ENCODE results near the gene STK26. TPM values are rescaled to one million over a fixed set of nuclear protein-coding genes. Genes with fewer than 3 reads are reported as not detected.

STK26 gene
- polyA plus RNA-seq, 3 donors from 2014 or later = 94.0 to 114 (median 104) TPM

- Mint-ChIP-seq H3K4me1 (peaks cover 27 to 40% of the 10 kb centered on the region in 2 donors), H3K9me3 (no peaks in the 10 kb centered on the region), H3K36me3 (no peaks in the 10 kb centered on the region), H3K27ac (peak overlapping the region in 5 of 6 donors; percentile 4 to 83 (median 37)), H3K27me3 (ENCODE audit: low read depth in 3 of 3) (peaks cover 1 to 7% (median 5%) of the 10 kb centered on the region in 3 donors), H3K4me3 (peak overlapping the region in 2 of 5 donors; percentile 18 to 22)
- DNase-seq = no peak
Measured at GRCh38 chrX:132017431-132018185, 5.5 kb upstream of the STK26 start.

- peaks cover 4 to 13% (median 5%) of the 10 kb centered on the region in 3 donors for H3K27me3 Mint-ChIP-seq (ENCODE audit: low read depth in 3 of 3)
- peak; percentile 7 to 24 (median 21) for DNase-seq
- no peaks in the 10 kb centered on the region for H3K9me3 Mint-ChIP-seq
- H3K4me1 Mint-ChIP-seq = peaks cover 32 to 44% of the 10 kb centered on the region in 2 donors
- H3K27ac Mint-ChIP-seq = peak overlapping the region; percentile 62 to 88 (median 80)
- no peaks in the 10 kb centered on the region for H3K36me3 Mint-ChIP-seq
- peak overlapping the region; percentile 91 to 99 (median 93) for H3K4me3 Mint-ChIP-seq
Measured at GRCh38 chrX:132022198-132022966, 720 bp upstream of the STK26 start.

GRCh38 chrX:132023896-132024386, 839 bp downstream of the STK26 start:
- H3K27ac Mint-ChIP-seq = peak overlapping the region; percentile 84 to 97 (median 92)
- H3K4me3 Mint-ChIP-seq = peak overlapping the region; percentile 91 to 99 (median 93)
- H3K27me3 Mint-ChIP-seq (ENCODE audit: low read depth in 3 of 3) = peaks cover 4 to 13% (median 5%) of the 10 kb centered on the region in 3 donors
- H3K9me3 Mint-ChIP-seq = no peaks in the 10 kb centered on the region
- peak; percentile 64 to 72 (median 71) for DNase-seq
- H3K36me3 Mint-ChIP-seq = no peaks in the 10 kb centered on the region
- H3K4me1 Mint-ChIP-seq = peaks cover 40 to 52% of the 10 kb centered on the region in 2 donors

- peaks cover 48 to 63% of the 10 kb centered on the region in 2 donors for H3K4me1 Mint-ChIP-seq
- H3K36me3 Mint-ChIP-seq = no peaks in the 10 kb centered on the region
- no peak for DNase-seq
- peak overlapping the region; percentile 91 to 99 (median 93) for H3K4me3 Mint-ChIP-seq
- no peaks in the 10 kb centered on the region for H3K9me3 Mint-ChIP-seq
- H3K27ac Mint-ChIP-seq = peak overlapping the region; percentile 77 to 97 (median 86)
- peaks cover 4 to 13% (median 5%) of the 10 kb centered on the region in 3 donors for H3K27me3 Mint-ChIP-seq (ENCODE audit: low read depth in 3 of 3)
Measured at GRCh38 chrX:132025041-132025440, 1.9 kb downstream of the STK26 start.

DNA sequence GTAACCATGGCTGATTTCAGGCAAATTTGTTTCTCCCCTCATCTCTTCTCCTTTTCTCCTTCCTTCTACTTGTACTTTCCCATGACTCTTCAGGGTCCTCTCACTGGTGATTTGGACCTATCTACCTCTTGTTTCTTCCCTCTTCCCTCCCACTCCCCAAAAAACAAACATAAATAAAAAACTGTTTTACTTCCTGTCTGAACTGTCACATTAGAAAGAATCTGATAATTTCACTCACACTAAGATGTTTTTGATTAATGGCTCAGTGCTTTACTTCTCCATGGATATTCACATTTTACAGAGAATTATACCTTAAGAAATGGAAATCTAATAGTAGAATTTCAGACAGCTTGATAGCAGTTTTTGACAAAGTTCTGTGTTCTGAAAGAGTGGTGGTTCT, 7.2 kb downstream of the STK26 start:
- no peak for DNase-seq

DNA sequence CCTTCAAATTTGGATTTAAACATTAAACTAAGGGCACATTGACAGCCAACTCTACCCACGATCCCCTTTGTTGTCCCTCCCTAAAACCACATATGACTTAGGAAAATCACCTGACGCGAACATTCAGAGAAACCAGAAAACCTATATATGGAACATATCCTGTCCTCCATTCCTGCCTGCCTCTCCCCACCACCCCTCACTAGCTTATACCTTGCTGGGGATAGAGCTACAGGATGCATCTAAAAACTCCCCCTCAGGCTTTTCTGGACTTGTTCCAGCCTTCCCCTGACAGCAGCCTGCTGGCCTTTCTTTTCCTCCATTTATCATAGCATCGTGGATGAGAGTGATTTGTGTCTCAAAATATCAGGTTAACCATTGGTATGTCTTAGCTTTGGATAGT, 8.8 kb downstream of the STK26 start:
- no peak for DNase-seq
- peaks cover 76 to 91% of the 10 kb centered on the region in 2 donors for H3K4me1 Mint-ChIP-seq
- H3K4me3 Mint-ChIP-seq = peak overlapping the region in 3 of 5 donors; percentile 0 to 66 (median 36)
- peak overlapping the region in 5 of 6 donors; percentile 7 to 65 (median 23) for H3K27ac Mint-ChIP-seq
- no peaks in the 10 kb centered on the region for H3K36me3 Mint-ChIP-seq
- no peaks in the 10 kb centered on the region for H3K9me3 Mint-ChIP-seq
- peaks cover 0 to 6% (median 2%) of the 10 kb centered on the region in 3 donors for H3K27me3 Mint-ChIP-seq (ENCODE audit: low read depth in 3 of 3)

More for the DNA sequence above, 7.2 kb downstream of the STK26 start:
- Mint-ChIP-seq H3K27ac (peak overlapping the region; percentile 23 to 74 (median 67)), H3K9me3 (no peaks in the 10 kb centered on the region), H3K4me1 (peaks cover 78 to 92% of the 10 kb centered on the region in 2 donors), H3K4me3 (peak overlapping the region in 4 of 5 donors; percentile 3 to 48 (median 22)), H3K27me3 (ENCODE audit: low read depth in 3 of 3) (peaks cover 0 to 2% (median 2%) of the 10 kb centered on the region in 3 donors), H3K36me3 (no peaks in the 10 kb centered on the region)

GRCh38 chrX:132033166-132033565, 10.1 kb downstream of the STK26 start:
- Mint-ChIP-seq H3K36me3 (no peaks in the 10 kb centered on the region), H3K4me3 (no peak overlapping the region), H3K27me3 (ENCODE audit: low read depth in 3 of 3) (peaks cover 0 to 6% (median 2%) of the 10 kb centered on the region in 3 donors), H3K27ac (peak overlapping the region in 5 of 6 donors; percentile 19 to 63 (median 56)), H3K9me3 (no peaks in the 10 kb centered on the region), H3K4me1 (peaks cover 75 to 91% of the 10 kb centered on the region in 2 donors)
- DNase-seq = no peak

- Mint-ChIP-seq H3K27ac (peak overlapping the region in 2 of 6 donors; percentile 10 to 76), H3K9me3 (no peaks in the 10 kb centered on the region), H3K27me3 (ENCODE audit: low read depth in 3 of 3) (peaks cover 0 to 6% (median 2%) of the 10 kb centered on the region in 3 donors), H3K4me3 (peak overlapping the region in 3 of 5 donors; percentile 1 to 36 (median 11)), H3K36me3 (no peaks in the 10 kb centered on the region), H3K4me1 (peaks cover 72 to 91% of the 10 kb centered on the region in 2 donors)
- DNase-seq = no peak
Measured at GRCh38 chrX:132034648-132035047, 11.5 kb downstream of the STK26 start.

- Mint-ChIP-seq H3K27ac (peak overlapping the region in 5 of 6 donors; percentile 13 to 68 (median 65)), H3K9me3 (no peaks in the 10 kb centered on the region), H3K27me3 (ENCODE audit: low read depth in 3 of 3) (peaks cover 0 to 4% (median 0%) of the 10 kb centered on the region in 3 donors), H3K4me3 (peak overlapping the region in 3 of 5 donors; percentile 47 to 70 (median 67)), H3K36me3 (no peaks in the 10 kb centered on the region), H3K4me1 (peaks cover 70 to 94% of the 10 kb centered on the region in 2 donors)
- no peak for DNase-seq
Measured at GRCh38 chrX:132037479-132037993, 14.4 kb downstream of the STK26 start.

DNA sequence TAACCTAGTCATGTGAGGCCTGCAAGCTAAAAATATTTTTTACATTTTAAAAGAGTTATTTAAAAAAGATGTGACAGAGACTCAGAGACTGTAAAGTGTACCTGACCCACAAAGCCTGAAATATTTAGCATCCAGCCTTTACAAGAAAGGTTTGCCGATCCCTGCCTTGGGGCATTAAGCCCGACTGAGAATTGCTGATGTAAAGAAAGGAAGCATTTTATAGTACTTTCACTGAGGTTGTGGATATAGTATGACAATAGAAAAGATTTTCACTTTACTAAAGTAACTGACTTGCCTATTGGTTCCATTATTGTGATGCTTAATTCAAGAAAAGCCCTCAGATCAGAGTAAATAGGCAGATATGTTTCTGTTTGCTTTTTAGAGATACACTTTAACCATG, 17.0 kb downstream of the STK26 start:
- Mint-ChIP-seq H3K9me3 (no peaks in the 10 kb centered on the region), H3K27me3 (ENCODE audit: low read depth in 3 of 3) (peaks cover 0 to 7% (median 0%) of the 10 kb centered on the region in 3 donors), H3K27ac (peak overlapping the region in 1 of 6 donors; percentile 34), H3K4me3 (peak overlapping the region in 1 of 5 donors; percentile 11), H3K36me3 (no peaks in the 10 kb centered on the region), H3K4me1 (peaks cover 67 to 95% of the 10 kb centered on the region in 2 donors)
- DNase-seq = no peak

GRCh38 chrX:132041015-132041414, 17.9 kb downstream of the STK26 start:
- no peaks in the 10 kb centered on the region for H3K9me3 Mint-ChIP-seq
- DNase-seq = no peak
- peaks cover 67 to 95% of the 10 kb centered on the region in 2 donors for H3K4me1 Mint-ChIP-seq
- no peaks in the 10 kb centered on the region for H3K36me3 Mint-ChIP-seq
- peaks cover 0 to 4% (median 0%) of the 10 kb centered on the region in 3 donors for H3K27me3 Mint-ChIP-seq (ENCODE audit: low read depth in 3 of 3)
- no peak overlapping the region for H3K4me3 Mint-ChIP-seq
- H3K27ac Mint-ChIP-seq = no peak overlapping the region

DNA sequence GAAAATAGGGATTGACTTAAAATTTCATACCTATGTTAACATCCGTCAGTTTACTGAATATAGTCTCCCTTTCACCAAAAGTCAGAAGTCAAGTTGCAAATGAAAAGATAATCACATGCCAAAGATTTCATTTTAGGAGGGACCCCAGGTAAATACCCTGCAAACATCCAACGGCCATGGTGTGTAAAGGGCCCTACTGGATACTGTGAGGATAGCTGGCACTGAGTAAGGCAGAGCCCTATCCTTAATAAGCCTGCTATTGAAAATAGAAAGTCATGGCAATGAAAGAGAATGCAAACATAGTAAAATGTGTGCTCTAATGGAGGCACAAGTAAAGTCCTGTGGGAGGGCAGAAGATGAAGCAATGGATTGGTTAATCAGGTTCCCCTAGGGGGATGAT, 20.9 kb downstream of the STK26 start:
- peaks cover 60 to 95% of the 10 kb centered on the region in 2 donors for H3K4me1 Mint-ChIP-seq
- H3K36me3 Mint-ChIP-seq = no peaks in the 10 kb centered on the region

DNA sequence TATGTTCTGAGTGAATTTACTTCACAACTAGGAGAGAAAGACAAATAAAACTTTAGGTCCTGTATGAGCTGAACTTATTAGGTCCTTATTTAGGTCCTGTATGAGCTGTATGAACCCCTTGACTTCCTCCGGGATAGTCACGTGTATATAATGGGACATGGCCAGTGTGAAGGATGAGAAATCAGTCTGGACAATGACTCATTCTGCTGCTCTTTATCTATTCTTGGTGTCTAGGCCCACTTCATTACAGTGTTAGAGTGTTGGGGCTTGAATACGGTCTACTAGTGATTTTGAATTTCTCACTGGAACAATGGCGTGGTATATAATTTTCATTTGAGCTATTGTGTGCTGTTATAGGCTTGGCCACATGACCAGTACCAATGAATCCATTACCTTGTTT, 21.9 kb downstream of the STK26 start:
- no peak overlapping the region for H3K27ac Mint-ChIP-seq

More for the DNA sequence above, 20.9 kb downstream of the STK26 start:
- Mint-ChIP-seq H3K27me3 (ENCODE audit: low read depth in 3 of 3) (peaks cover 0 to 4% (median 1%) of the 10 kb centered on the region in 3 donors), H3K27ac (no peak overlapping the region), H3K9me3 (no peaks in the 10 kb centered on the region), H3K4me3 (no peak overlapping the region)
- DNase-seq = no peak

More for the DNA sequence above, 21.9 kb downstream of the STK26 start:
- no peaks in the 10 kb centered on the region for H3K36me3 Mint-ChIP-seq
- peaks cover 0 to 4% (median 1%) of the 10 kb centered on the region in 3 donors for H3K27me3 Mint-ChIP-seq (ENCODE audit: low read depth in 3 of 3)
- no peaks in the 10 kb centered on the region for H3K9me3 Mint-ChIP-seq
- no peak for DNase-seq
- H3K4me1 Mint-ChIP-seq = peaks cover 58 to 95% of the 10 kb centered on the region in 2 donors
- H3K4me3 Mint-ChIP-seq = no peak overlapping the region

All from immature natural killer cell (primary cell).